Natural killer cell (primary cell): ENCODE measurements around the gene ADPRH. TPM values are rescaled to one million over a fixed set of nuclear protein-coding genes. Genes with fewer than 3 reads are reported as not detected.

Source experiments
- ATAC-seq, 3 donors: fragments of 150-1000 bp in 2 of 3; fragments of 200-7000 bp in 1 of 3; cut with Tn5 transposase; 1 replicate in 1 of 3; 2 replicates in 2 of 3; pipeline ENCODE4 v1.10.0; 2021; ENCODE audit warnings: mild to moderate bottlenecking in 2 of 3, moderate library complexity in 2 of 3
- DNase-seq, 2 donors: peaks; one replicate each; pipeline versions ENCODE4 v3.0.0 to v3.0.0-alpha.2; 2013 to 2021; ENCODE audit warnings: mixed read lengths in 1 of 2
- H3K27ac ChIP-seq: one replicate; pipeline ENCODE4 v1.5.1; 2013; ENCODE audit warnings: mild to moderate bottlenecking, low read length
- H3K27me3 ChIP-seq: one replicate; pipeline ENCODE4 v1.6.1; 2013; ENCODE audit warnings: low read length; ENCODE audit not compliant: control insufficient read depth, insufficient read depth
- H3K36me3 ChIP-seq: one replicate; pipeline ENCODE4 v1.6.1; 2013; ENCODE audit warnings: low read length; ENCODE audit not compliant: control insufficient read depth, insufficient read depth
- H3K4me1 ChIP-seq: one replicate; pipeline ENCODE4 v1.6.1; 2013; ENCODE audit warnings: low read length; ENCODE audit not compliant: control insufficient read depth, insufficient read depth
- H3K4me3 ChIP-seq: one replicate; pipeline ENCODE4 v1.5.1; 2013; ENCODE audit warnings: low read length
- H3K9me3 ChIP-seq: one replicate; pipeline ENCODE4 v1.6.1; 2013; ENCODE audit warnings: low read length; ENCODE audit not compliant: control insufficient read depth, insufficient read depth
- H3K27ac Mint-ChIP-seq, 2 donors: one replicate each; pipeline ENCODE4 v1.8.0; 2022; ENCODE audit warnings: mild to moderate bottlenecking in 2 of 2, mixed read lengths in 2 of 2, moderate library complexity in 1 of 2
- H3K27me3 Mint-ChIP-seq, 2 donors: one replicate each; pipeline ENCODE4 v1.8.0; 2022; ENCODE audit warnings: low read depth in 2 of 2, mixed read lengths in 2 of 2
- H3K36me3 Mint-ChIP-seq: one replicate; pipeline ENCODE4 v1.8.0; 2022; ENCODE audit warnings: mixed read lengths
- H3K4me1 Mint-ChIP-seq, 2 donors: one replicate each; pipeline ENCODE4 v1.8.0; 2022; ENCODE audit warnings: mixed read lengths in 2 of 2
- H3K4me3 Mint-ChIP-seq: one replicate; pipeline ENCODE4 v1.8.0; 2022; ENCODE audit warnings: mild to moderate bottlenecking, moderate library complexity, mixed read lengths
- H3K9me3 Mint-ChIP-seq, 2 donors: one replicate each; pipeline ENCODE4 v1.8.0; 2022; ENCODE audit warnings: mixed read lengths in 2 of 2
- CTCF ChIP-seq: fragments of 200-600 bp; IDR thresholded peaks from one replicate; pipeline ENCODE4 v1.8.0; 2022; ENCODE audit warnings: antibody characterized with exemption
- WGBS: methylation state at CpG from one replicate; pipeline ENCODE4 v1.1.7; 2013; ENCODE audit warnings: missing lambda C conversion rate; ENCODE audit not compliant: insufficient coverage; 5-methylcytosine and 5-hydroxymethylcytosine counted together
- intact Hi-C: fragments of 100-400 bp; cut with micrococcal nuclease; formaldehyde crosslinking; loops from one replicate; pipeline ENCODE4 v1.14.2; 2022
- total RNA-seq, 4 donors: library from RNA; stranded (reverse); fragments of 120-200 nt in 1 of 4; gene quantifications; one replicate each; pipeline versions ENCODE4 v1.2.3 to v1.2.4, GENCODE V29; 2013 to 2022

The ADPRH gene
- total RNA-seq, 3 donors from 2014 or later (not counting 1 experiment from before 2014, with no cell fraction given): 3.8 to 6.2 (median 4.5) TPM

GRCh38 chr3:119637679-119638477, 58.6 kb downstream of the ADPRH start:
- Mint-ChIP-seq H3K27me3 (peaks cover 0 to 1% of the 10 kb centered on the region in 2 donors), H3K4me1 (peaks cover 11 to 15% of the 10 kb centered on the region in 2 donors), H3K9me3 (no peaks in the 10 kb centered on the region), H3K27ac (peak overlapping the region; percentile 37 to 39), H3K4me3 (peak overlapping the region; percentile 61), H3K36me3 (no peaks in the 10 kb centered on the region)
- 58% methylated on average over 3 of the region's 3 CpGs for WGBS
- Histone ChIP-seq H3K4me3 (no peak overlapping the region), H3K27ac (no peak overlapping the region), H3K4me1 (peaks cover 10% of the 10 kb centered on the region), H3K9me3 (no peaks in the 10 kb centered on the region), H3K27me3 (no peaks in the 10 kb centered on the region), H3K36me3 (no peaks in the 10 kb centered on the region)
- intact Hi-C loops: no loop called here
- DNase-seq (peak in 1 of 2 donors; percentile 6), ATAC-seq (peak in 2 of 3 donors; percentile 20 to 26)
- no peak for TF ChIP-seq CTCF

Other genes with a start within 250 kb of the ADPRH start
- 10 to 100 TPM; 64.2 to 76.5 (median 64.7) TPM for gene TMEM39A, start 115.9 kb upstream of the ADPRH start, total RNA-seq
- gene POGLUT1, start 110.5 kb upstream of the ADPRH start, total RNA-seq: 10 to 100 TPM; 29.4 to 38.1 (median 29.8) TPM
- gene TIMMDC1, start 80.9 kb upstream of the ADPRH start, total RNA-seq: 10 to 100 TPM; 31.9 to 50.1 (median 34.1) TPM
- 1 to 10 TPM in 1 of 3 donors, under 1 TPM in 1, not detected in 1; 0.40 to 1.1 TPM for gene CD80, start 19.9 kb upstream of the ADPRH start, total RNA-seq
- gene PLA1A, start 18.4 kb downstream of the ADPRH start, total RNA-seq: under 1 TPM in 2 of 3 donors, not detected in 1; 0.20 to 0.34 TPM
- gene POPDC2, start 81.1 kb downstream of the ADPRH start, total RNA-seq: 1 to 10 TPM; 6.2 to 8.0 (median 7.9) TPM
- 10 to 100 TPM; 35.6 to 44.8 (median 40.6) TPM for gene COX17, start 97.9 kb downstream of the ADPRH start, total RNA-seq
- under 1 TPM in 1 of 3 donors, not detected in 2; 0.14 TPM for gene CFAP91, start 123.5 kb downstream of the ADPRH start, total RNA-seq
- under 1 TPM; 0.13 to 0.25 (median 0.16) TPM for gene NR1I2, start 202.6 kb downstream of the ADPRH start, total RNA-seq